Ovary (tissue), 9 donors: ENCODE measurements around the gene NBEA. TPM values are rescaled to one million over a fixed set of nuclear protein-coding genes. Genes with fewer than 3 reads are reported as not detected.

Source experiments
- DNase-seq, 5 donors: peaks; one replicate each; pipeline ENCODE4 v3.0.0-alpha.2; 2019 to 2020
- H3K27ac ChIP-seq, 2 donors: fragments of 200-600 bp; one replicate each; pipeline versions ENCODE4 v1.5.1 to v1.8.0; 2019 to 2022
- H3K27me3 ChIP-seq: fragments of 200-600 bp; one replicate; pipeline ENCODE4 v1.8.0; 2022
- H3K36me3 ChIP-seq: fragments of 200-600 bp; sonication (generic); one replicate; pipeline ENCODE4 v1.5.1; 2019
- H3K4me1 ChIP-seq: one replicate; pipeline ENCODE4 v1.8.1; 2013; ENCODE audit warnings: mild to moderate bottlenecking, moderate library complexity; ENCODE audit not compliant: insufficient read depth
- H3K4me3 ChIP-seq: fragments of 200-600 bp; sonication (generic); one replicate; pipeline ENCODE4 v1.5.1; 2017
- H3K9me3 ChIP-seq, 2 donors: fragments of 200-600 bp in 1 of 2; sonication (generic) in 1 of 2; one replicate each; pipeline versions ENCODE4 v1.5.1 to v1.8.1; 2013 to 2019; ENCODE audit warnings: mild to moderate bottlenecking in 1 of 2, moderate library complexity in 1 of 2
- EP300 ChIP-seq: sonication (generic); formaldehyde crosslinking; IDR thresholded peaks from one replicate; pipeline ENCODE4 v1.6.1; 2017; ENCODE audit warnings: antibody characterized with exemption
- POLR2A ChIP-seq: fragments of 450-650 bp; IDR thresholded peaks from one replicate; pipeline ENCODE4 v1.6.1; 2017; ENCODE audit warnings: antibody characterized with exemption, mild to moderate bottlenecking, moderate library complexity
- WGBS, 3 donors: extraction: QIAGEN DNeasy Blood & Tissue Kit in 1 of 3; methylation state at CpG; one replicate each; pipeline versions ENCODE4 v1.1.5 to v1.1.7; 2013 to 2017; 5-methylcytosine and 5-hydroxymethylcytosine counted together
- intact Hi-C, 4 donors: fragments of 100-400 bp; cut with DNase I; formaldehyde crosslinking; loops; one replicate each; pipeline versions ENCODE4 v1.11.0 to v1.15.1; 2022 to 2023
- polyA plus RNA-seq, 2 donors: library from polyadenylated mRNA; stranded (reverse); fragments of 200-250 nt in 1 of 2; fragments of 350-450 nt in 1 of 2; fragmentation: Illumina TruSeq in 1 of 2; extraction: RNeasy Lipid Tissue Mini Kit (QIAGEN cat#74804) in 1 of 2; gene quantifications; one replicate each; pipeline ENCODE4 v1.2.3, GENCODE V29; 2013 to 2014
- total RNA-seq, 7 donors: library from RNA; depleted of rRNA in 2 of 7; stranded (reverse); fragments of >200 nt in 2 of 7; fragmentation: NEBNext Ultra II Directional in 3 of 7; extraction: Animal tissue kit (Norgen Biotek cat#: 25700) in 3 of 7; gene quantifications; one replicate each; pipeline versions ENCODE4 v1.1.0 to v1.2.4, GENCODE V29; 2016 to 2023
- TF ChIP-seq, protein P1 (sequence below), 3 donors: fragments of 450-650 bp in 2 of 3; fragments of 200-600 bp in 1 of 3; IDR thresholded peaks; one replicate each; pipeline versions ENCODE4 v1.5.1 to v1.8.0; 2016 to 2022; ENCODE audit warnings: antibody characterized with exemption in 3 of 3, mild to moderate bottlenecking in 1 of 3
- donor health status: DM: no; HTN: no; CAD: no; lungs with moderate emphysema.
- donor health status: DM: no; HTN: no; CAD: no.
- donor health status: Bipolar disorder and iron deficiency.
- donor health status: DM: yes; HTN: yes; CAD: no.
- donor health status: DM: no; HTN: no; CAD: no.
- donor health status: DM: yes; HTN: yes; CAD: no.

The NBEA gene
- total and polyA plus RNA-seq, 9 donors = 5.8 to 18.9 (median 16.0) TPM

DNA sequence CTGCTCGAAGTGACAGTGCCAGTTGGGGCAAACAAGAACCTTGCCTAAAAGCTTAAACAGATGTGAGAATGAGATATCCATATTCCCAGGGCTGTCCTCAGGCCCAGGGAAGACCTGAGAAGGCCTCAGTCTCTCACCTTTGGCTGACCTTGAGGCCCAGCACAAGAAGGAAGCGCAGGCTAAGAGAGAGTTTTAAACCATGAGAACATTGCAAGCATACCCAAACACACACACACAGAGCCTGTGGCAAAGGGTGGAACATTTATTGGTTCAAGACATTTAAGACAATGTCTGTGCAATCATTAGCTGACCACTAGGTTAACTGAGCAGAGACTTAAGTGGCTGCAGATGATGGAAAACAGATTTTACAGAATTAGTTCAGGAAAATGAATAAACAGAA is 248.2 kb downstream of the NBEA start:
- no peaks in the 10 kb centered on the region for H3K4me1 ChIP-seq
- intact Hi-C loops = no loop called here
- H3K27me3 ChIP-seq = no peaks in the 10 kb centered on the region
- no peaks in the 10 kb centered on the region for H3K36me3 ChIP-seq
- H3K27ac ChIP-seq = no peak overlapping the region
- no peak for TF ChIP-seq EP300
- TF ChIP-seq, protein P1, sequence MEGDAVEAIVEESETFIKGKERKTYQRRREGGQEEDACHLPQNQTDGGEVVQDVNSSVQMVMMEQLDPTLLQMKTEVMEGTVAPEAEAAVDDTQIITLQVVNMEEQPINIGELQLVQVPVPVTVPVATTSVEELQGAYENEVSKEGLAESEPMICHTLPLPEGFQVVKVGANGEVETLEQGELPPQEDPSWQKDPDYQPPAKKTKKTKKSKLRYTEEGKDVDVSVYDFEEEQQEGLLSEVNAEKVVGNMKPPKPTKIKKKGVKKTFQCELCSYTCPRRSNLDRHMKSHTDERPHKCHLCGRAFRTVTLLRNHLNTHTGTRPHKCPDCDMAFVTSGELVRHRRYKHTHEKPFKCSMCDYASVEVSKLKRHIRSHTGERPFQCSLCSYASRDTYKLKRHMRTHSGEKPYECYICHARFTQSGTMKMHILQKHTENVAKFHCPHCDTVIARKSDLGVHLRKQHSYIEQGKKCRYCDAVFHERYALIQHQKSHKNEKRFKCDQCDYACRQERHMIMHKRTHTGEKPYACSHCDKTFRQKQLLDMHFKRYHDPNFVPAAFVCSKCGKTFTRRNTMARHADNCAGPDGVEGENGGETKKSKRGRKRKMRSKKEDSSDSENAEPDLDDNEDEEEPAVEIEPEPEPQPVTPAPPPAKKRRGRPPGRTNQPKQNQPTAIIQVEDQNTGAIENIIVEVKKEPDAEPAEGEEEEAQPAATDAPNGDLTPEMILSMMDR (IDR thresholded peaks at IDR 0.05) = no peak
- no peak for TF ChIP-seq POLR2A
- 94 to 98% (median 98%) methylated on average over 2 of the region's 2 CpGs for WGBS, 3 donors
- H3K9me3 ChIP-seq = no peaks in the 10 kb centered on the region
- no peak overlapping the region for H3K4me3 ChIP-seq
- no peak for DNase-seq

DNA sequence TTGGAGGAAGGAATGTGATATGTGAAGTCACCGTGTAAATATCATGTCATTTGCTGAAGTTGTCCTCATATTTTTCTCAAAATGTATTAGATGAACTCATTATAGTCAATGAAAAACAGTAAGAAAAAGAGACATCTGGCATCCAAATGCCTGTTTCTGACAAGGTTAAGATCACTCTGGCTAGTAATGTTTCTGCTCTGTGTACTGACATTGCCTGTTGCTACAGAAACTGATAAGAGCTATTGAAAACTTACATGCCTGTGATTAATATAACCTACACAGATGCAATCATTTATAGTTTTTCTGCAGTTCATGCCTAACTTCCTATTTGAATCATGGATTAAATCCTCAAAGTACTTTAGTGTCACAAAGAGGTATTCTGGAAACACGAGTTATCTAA is 249.8 kb downstream of the NBEA start:
- no peak for DNase-seq
- TF ChIP-seq, protein P1 (IDR thresholded peaks at IDR 0.05) = no peak
- TF ChIP-seq POLR2A (no peak), EP300 (no peak)
- no peak overlapping the region for H3K4me3 ChIP-seq

DNA sequence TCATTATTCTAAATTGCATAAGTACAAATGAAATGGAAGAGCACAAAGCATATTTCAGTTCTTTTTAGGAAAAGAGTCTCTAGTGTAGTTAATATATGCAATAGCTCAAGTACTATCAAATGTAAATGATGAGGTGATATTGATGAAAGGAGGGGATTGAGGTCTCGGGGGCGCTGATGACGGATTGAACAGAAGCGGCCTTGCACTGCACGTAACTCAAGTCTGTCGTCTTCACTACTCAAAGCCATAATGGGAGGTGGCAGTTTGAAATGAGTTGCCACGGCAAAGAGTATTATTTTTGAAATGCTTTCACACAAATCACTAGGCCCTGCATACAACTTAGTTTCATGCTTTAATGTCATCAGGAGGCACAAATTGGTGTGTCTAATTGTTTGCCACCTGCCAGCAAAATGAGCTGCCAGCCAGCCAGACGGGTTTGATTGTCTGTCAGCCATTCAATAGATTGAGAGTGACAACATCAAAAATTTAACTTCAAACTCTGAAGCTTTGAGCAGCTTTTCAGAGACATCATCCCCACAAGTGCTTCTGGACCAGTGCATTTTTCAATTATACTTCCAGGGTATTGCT is 256.6 kb downstream of the NBEA start:
- Histone ChIP-seq H3K9me3 (no peaks in the 10 kb centered on the region), H3K27ac (no peak overlapping the region), H3K27me3 (no peaks in the 10 kb centered on the region), H3K36me3 (no peaks in the 10 kb centered on the region), H3K4me3 (no peak overlapping the region), H3K4me1 (no peaks in the 10 kb centered on the region)
- 96 to 97% (median 96%) methylated on average over 8 of the region's 8 CpGs for WGBS, 3 donors
- TF ChIP-seq, protein P1 (IDR thresholded peaks at IDR 0.05) = no peak
- no peak for TF ChIP-seq POLR2A
- no peak for TF ChIP-seq EP300
- intact Hi-C loops = no loop called here
- no peak for DNase-seq

More for the DNA sequence above, 249.8 kb downstream of the NBEA start:
- Histone ChIP-seq H3K9me3 (no peaks in the 10 kb centered on the region), H3K36me3 (no peaks in the 10 kb centered on the region), H3K27ac (no peak overlapping the region), H3K4me1 (no peaks in the 10 kb centered on the region), H3K27me3 (no peaks in the 10 kb centered on the region)
- intact Hi-C loops = no loop called here
- 73 to 83% (median 77%) methylated on average over 2 of the region's 2 CpGs for WGBS, 3 donors

DNA sequence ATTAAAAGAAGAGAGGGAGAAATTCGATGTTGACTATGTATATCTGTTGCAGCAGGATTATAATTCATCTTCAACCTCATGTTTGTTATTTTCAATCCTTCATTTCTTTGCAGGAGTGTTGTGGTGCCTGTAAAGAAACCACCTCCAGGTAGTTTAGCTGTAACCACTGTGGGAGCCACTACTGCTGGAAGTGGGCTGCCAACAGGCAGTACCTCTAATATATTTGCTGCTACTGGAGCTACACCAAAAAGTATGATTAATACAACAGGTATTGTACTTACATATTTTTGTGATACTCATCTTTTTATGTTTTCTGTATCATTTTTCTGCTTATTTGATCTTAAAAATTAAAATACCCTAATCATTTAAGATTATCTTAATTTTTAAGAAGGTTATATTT is 266.5 kb downstream of the NBEA start:
- intact Hi-C loops = no loop called here
- 82 to 89% (median 87%) methylated on average over 1 of the region's 1 CpG for WGBS, 3 donors
- TF ChIP-seq EP300 (no peak), POLR2A (no peak)
- TF ChIP-seq, protein P1 (IDR thresholded peaks at IDR 0.05) = no peak
- H3K27ac ChIP-seq = no peak overlapping the region
- no peaks in the 10 kb centered on the region for H3K27me3 ChIP-seq
- H3K36me3 ChIP-seq = no peaks in the 10 kb centered on the region
- H3K4me1 ChIP-seq = no peaks in the 10 kb centered on the region
- H3K4me3 ChIP-seq = no peak overlapping the region
- DNase-seq = no peak
- no peaks in the 10 kb centered on the region for H3K9me3 ChIP-seq
